Measurements from ENCODE around the gene HESX1.
A peak's percentile ranks its signal among the peaks of the same experiment; 100 is the strongest.

HESX1 gene

DNA sequence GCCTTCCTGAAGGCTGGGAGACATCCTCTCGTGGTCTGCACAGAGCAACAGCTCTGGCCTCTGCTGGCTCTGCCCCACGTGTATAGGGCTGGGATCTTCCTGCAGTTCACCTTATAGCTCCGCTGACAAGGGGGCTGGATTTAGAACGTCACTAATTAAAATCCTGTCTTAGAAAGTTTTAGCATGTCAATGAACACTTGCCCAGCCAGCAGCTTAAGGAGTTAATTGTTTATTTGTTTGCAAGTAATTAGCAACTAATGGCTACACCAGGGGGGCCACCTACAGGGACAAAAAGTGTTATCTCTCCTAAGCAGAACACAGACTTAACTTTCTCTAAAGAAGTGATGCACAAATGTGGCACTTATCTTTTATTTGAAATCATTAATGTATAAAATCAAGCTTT is at the start of gene HESX1:
Gene HESX1 (minus strand): TSS at position 84 of the 403 bp plus-strand sequence. CDS start 60 bp downstream, at position 24.
- DNase-seq (ENCODE audit: low spot score) = no peak

DNA sequence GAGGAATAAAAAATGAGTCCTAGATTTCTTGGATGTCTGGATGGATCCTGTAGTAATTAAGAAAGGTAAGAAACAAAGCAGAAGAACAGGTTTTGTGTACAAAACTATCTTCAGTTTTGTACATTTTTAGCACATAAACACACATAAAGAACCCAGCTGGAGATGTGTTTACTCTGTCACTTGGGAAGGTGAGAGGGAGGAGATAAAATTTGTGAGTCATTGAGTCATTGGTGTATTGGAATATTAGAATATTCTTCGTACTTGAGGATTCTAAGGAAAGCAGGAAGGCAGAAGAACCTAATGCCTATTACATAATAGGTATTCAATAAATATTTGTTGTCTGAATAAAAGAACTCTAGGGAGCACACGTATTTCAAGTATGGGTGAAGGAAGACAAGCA is 45.2 kb upstream of the HESX1 start:
- no peak for DNase-seq (ENCODE audit: low spot score)

DNA sequence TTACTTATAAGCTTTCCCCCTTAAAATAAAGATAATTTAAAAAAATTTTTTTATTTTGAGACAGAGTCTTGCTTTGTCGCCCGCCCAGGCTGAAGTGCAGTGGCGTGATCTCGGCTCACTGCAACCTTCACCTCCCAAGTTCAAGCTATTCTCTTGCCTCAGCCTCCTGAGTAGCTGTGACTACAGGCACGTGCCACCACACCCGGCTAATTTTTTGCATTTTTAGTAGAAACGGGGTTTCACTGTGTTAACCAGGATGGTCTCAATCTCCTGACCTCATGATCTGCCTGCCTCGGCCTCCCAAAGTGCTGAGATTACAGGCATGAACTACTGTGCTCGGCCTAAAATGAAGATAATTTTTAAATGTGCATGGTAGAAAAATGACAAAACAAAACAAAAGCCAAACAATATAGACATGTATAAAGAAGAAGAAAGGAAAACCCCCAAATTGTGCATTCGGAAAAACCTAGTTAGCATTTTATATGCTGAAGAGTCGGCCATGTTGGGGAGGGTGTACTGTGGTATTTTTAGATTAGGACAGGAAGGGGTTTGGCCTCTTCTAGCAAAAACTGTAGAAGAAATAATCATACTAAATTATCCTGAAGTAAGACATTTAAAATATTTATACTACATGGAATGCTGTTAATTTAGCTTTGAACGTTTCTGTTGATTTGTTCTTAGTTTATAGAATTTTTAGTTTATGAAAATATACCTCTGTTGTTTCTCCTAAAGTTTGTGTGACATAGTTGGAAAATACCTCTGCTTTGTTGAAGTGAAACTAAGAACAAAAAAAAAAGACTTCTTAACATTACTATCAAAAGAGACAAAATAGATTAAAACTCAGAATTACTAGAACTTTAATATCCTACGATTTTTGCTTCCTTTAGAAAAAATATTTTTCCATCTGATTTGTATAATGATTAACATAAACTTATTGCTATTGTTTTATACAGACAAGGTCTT is 35.1 kb upstream of the HESX1 start:
- DNase-seq (ENCODE audit: low spot score) = no peak

DNA sequence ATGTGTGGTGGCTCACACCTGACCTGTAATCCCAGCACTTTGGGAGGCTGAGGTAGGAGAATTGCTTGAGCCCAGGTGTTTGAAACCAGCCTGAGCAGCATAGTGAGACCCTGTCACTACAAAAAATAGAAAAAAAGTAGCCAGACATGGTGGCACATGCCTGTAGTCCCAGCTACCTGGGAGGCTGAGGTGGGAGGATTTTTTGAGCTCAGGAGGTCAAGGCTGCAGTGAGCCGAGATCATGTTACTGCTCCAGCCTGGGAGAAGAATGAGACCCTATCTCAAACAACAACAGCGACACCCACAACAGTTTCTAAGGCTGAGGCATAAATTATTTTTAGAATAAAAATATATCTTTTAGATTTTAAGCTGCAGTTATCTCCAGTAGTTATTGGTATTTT is 34.0 kb upstream of the HESX1 start:
- DNase-seq (ENCODE audit: low spot score) = no peak

DNA sequence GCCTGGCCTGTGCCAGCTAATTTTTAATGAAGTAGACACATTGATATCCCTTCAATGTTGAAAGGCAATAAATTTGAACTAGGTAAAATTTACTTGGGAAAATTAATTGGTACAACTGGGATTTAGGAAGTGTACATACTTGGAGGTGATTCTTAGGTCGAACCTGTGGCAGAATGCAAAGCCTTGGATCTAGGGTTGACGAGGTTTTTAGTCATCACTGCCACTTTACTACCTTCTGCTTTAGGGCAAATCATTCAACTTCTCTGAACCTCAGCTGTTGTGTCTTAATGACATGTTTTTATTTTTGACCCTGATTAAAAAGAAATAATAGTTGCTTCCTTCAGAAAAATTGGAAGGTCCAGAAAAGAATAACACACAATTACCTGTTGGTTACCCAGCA is 30.2 kb upstream of the HESX1 start:
- no peak for DNase-seq (ENCODE audit: low spot score)

DNA sequence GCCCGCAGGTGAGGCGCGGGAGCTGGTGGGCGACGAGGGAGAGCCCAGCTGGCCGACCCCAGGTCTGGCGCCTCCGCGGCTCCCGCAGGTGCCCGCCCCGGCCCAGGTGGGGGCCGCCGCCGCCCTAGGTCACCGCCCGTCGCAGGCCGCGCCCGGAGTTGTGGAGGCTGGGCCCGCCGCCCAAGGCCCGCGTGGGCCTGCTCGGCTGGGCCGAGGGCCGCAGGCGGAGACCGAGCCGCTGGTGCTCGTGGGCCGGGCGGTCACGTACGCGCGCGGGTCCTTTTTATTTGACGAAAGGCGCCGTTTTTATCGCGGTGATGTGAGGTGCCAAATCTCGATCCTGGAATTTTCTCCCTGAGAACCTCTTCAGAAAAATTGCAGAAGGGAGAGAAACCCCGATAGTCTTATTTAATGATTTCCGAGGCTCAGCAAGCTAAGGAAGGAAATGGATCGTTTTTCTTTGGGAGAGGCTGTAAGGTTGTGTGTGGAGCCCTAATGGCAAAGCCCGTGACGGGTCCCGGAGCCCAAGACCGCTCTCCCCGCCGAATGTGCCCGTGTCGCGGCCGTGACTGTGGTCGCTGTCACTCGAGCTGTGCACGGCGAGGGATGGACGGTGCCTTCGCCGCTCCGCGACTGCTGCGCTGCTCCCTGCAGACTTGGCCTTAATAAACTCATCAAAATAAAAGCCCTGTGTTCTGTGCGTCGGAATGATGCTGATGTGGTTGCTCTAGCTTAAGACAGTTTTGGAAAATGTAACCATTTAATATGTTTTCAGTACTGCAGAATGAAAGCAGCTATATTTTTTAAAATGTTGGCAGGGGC is 28.4 kb upstream of the HESX1 start:
- peak; percentile 43 for DNase-seq (ENCODE audit: low spot score)

DNA sequence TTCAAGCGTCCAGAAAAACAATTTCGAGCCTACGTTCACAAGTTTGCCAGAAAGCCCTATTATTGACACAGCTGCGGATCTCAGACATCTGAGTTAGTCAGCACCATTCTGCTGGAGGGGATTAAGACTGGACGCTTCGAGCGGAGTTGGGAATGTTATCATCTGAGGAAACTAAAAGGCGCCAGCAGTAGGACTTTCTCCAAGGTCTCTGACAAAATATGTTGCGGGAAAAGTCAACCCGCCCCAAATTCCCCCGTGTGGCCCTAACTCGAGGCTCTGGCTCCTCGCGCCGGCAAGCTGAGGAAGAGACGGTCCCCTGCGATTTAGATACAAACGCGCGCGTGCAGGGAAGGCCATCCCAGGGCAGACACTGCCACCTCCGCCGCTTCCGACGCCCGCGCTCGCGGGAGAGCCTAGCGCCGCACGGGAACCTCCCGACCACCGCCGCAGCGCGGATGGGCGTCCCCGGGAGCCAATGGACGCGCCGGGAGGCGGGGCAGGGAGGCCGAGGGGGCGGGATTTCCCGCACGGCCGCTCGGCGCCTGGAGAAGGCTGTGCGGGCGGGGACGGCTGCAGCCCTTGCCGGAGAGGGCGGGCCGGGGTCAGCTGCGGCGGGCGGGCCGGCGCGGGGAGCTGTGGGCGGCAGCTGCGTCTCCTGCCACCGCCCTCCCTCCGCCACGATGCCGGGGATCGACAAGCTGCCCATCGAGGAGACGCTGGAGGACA is 27.6 kb upstream of the HESX1 start, which contains the start of gene APPL1:
Gene APPL1 (plus strand): TSS at position 526 of the 726 bp plus-strand sequence. CDS start 155 bp downstream, at position 681.
- peak; percentile 93 for DNase-seq (ENCODE audit: low spot score)

DNA sequence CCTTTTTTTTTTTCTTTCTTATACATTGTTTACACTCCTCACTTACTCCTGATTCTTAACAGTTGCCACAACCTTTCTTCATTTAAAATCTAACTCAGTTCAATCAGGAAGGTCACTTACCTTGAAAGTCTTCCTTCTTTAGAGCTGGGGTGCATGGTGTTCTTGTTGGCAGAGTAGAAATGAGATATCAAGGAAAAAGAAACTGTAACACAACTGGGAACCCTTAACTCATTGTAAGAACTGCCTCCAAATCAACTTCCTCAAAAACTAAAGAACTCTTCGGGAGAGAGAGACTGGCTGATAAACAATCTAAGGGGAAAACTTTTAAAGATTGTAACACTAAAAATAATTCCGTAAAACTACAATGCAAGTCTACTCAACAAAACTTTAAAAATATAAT is 26.4 kb upstream of the HESX1 start:
- DNase-seq (ENCODE audit: low spot score) = no peak

DNA sequence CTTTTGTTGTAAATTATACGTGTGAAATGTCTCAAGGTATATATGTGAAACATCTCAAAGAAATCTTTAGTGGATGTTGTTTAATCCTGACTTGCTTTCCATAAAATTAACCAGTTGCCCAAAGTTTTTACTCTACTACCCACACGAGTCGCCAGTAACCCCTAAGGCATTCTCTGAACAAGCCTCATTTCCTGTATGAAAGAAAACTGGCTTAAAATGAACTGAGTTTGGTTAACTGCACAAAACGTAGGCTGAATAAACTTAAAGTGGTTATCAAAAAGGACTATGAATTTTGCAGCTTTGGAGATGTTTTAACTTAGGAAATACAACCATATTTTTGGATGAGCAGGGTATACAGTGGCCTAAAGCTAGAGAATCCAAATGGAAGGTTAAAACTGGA is 25.1 kb upstream of the HESX1 start:
- DNase-seq (ENCODE audit: low spot score) = no peak

DNA sequence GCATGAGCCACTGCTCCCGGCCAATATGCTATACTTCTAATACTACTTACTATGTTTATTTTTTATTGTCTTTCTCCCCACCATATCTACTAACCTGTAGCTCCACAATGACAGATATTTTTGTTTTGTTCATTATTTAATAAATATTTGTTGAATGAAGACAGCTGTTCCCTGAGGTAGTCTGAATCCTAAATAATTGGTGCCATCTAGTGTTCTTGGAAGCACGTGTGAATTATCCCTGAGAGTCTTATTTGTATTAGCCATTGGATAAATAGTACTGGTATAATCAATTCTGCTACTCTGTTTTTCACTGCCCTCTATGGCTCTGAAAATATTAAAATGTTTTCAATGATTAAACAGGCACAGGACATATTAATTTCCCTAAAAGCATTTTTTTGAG is 22.1 kb upstream of the HESX1 start:
- DNase-seq (ENCODE audit: low spot score) = peak; percentile 19

DNA sequence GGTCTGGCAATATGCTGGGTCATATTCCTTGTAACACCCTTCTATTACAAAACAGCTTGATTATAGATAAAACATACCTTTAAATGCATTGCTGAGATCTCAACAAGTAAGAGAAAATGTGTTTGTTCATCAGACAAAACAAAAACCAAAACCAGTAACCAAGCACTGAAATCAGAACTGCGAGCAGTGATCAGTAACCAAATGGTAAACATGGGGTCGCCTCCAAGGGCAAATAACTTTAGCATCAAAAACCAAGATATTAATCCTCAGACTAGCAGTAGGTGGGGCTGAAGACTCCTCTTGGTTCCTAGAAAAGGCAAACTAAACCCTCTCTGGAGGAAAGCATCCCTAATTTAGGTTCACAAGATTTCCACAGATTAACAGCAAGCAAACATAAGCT is 6.6 kb upstream of the HESX1 start:
- no peak for DNase-seq (ENCODE audit: low spot score)

DNA sequence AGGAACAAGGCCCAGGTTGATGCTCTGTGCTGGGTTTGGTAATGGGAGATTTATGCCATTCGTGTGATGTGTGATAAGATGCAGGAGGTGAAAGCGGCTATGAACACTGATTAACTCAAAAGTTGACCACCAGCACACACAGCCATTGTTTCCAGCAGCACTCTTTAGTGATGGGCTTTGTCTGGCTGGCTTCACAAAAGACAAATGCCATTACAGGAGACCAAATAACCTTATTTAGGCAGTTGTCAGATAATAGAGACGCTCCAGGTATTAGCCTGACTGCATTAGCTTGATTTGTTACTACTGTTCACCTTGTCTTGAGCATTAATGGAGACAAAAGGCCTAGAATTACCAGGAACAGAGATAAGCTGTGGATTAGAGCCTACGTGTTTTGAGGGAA is 5.1 kb downstream of the HESX1 start:
- no peak for DNase-seq (ENCODE audit: low spot score)

DNA sequence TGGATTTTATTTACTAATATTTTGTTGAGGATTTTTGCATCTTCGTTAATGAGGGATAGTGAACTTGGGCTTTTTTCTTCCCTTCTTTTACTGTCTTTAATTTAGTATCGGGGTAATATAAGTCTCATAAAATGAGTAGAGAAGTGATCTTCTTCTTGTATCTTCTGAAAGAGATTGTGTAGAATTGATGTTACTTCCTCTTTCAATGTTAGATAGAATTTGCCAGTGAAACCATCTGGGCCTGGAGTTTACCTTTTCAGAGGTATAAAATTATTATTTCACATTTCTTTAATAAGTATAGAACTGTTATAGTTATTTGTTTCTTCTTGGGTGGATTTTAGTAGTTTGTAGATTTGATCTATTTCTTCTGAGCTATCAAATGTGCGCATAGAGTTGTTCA is 7.8 kb downstream of the HESX1 start:
- no peak for DNase-seq (ENCODE audit: low spot score)

DNA sequence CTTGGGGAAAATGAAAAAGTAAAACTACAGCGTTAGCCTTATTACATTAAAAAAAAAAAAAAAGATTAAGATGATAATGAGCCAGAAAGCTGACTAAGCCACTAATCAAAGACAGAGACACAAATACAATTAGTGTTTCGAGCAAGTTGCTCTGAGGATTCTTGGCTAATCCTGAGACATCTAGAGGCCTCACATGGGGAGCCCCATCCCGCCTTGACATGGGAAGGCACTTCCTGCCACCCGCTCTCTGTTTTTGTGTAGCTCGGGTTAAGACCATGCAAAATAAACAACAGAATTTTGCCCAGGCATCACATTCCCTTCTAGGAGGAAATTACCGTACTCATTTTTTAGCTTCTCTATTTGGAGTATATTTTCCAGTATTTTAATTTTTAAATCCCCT is 15.3 kb downstream of the HESX1 start:
- DNase-seq (ENCODE audit: low spot score) = no peak

DNA sequence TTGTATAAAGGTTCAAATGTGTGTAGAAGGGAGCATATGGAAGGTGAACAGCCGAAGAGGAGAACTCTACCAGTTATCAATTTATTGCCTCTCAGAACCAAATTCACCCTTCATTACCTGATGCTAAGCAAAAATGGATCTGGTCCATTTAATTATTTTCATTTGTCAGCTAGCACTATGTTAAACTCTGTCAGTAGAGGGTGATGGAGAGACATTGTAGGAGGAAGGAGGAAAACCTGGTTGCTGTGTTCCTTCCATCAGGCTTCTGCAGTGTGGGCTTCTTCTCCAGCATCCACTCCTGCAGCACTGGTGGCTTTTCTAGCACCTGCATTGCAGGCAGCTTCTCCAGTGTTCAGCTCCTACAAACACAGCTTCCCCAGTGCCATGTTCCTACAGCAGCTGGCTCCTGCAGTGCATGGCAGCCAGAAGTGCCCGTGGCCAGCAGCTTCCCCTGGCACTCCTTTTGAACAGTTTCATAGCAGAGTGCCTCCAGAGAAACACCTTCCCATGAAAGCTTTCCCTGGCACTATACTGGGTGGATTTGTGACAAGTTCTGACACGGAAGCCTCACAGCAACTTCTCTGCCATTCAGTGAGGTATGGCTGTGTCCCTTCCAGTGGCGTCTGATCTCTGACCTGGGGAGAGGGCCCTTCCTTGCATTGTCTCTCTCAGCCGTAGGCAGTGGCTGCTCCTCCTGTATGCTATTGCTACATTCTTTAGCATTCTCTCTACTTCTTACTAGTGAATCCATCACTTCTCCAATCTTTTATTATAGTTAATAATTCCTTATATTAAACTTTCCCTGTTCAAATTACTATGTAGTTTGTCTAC is 20.0 kb downstream of the HESX1 start:
- DNase-seq (ENCODE audit: low spot score) = no peak

DNA sequence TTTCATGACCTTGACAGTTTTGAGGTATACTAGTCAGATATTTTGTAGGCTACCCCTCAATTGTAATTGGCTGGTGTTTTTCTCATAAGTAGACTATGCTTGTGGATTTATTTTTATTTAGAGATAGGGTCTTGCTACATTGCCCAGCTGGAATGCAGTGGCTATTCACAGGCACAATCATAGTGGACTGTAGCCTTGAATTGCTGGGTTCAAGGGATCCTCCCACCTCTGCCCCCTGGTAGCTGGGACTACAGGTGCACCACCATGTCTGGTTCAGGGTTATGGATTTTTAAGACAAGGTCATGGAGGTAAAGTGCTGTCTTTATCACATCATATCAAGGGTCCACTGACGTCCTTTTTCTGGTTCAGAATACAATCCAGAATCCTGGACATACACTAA is 23.7 kb downstream of the HESX1 start:
- no peak for DNase-seq (ENCODE audit: low spot score)

DNA sequence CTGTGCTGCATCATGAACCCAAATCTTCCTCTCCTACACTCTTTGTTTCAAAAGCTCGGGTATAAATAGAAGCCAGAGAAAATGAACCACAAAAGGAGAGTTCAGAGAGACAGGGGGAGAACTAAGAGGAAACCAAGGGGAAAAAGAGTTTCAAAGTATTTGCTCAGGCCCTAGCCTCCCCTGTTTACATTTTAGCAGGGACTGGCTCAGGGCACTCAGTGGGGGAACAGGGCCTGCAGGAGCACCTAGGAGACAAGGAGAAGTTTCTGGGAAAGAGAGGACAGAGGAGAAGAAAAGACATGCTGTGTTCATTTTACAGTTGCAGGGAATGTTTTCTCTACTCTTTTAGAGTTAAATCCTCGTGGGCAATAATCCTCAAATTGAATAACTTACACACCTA is 26.1 kb downstream of the HESX1 start:
- no peak for DNase-seq (ENCODE audit: low spot score)

DNA sequence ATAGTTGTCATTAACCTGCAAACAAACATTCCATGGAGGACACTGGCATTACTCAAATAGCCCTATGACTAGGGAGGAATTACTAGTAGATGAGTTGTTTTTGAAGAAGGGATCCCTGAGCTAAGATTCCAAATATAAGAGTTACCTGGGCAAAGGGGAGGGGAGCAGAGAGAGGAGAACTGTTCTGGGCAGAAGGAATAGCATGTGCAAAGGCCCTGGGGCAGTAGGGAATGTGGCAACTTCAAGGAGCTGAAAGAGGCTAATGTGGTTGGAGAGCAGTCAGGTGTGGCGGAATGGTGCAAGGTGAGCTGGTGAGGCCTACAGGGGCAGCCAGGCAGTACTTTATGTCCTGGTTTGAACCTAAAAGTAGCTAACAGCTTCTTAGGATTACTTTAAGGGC is 28.8 kb downstream of the HESX1 start:
- DNase-seq (ENCODE audit: low spot score) = no peak

DNA sequence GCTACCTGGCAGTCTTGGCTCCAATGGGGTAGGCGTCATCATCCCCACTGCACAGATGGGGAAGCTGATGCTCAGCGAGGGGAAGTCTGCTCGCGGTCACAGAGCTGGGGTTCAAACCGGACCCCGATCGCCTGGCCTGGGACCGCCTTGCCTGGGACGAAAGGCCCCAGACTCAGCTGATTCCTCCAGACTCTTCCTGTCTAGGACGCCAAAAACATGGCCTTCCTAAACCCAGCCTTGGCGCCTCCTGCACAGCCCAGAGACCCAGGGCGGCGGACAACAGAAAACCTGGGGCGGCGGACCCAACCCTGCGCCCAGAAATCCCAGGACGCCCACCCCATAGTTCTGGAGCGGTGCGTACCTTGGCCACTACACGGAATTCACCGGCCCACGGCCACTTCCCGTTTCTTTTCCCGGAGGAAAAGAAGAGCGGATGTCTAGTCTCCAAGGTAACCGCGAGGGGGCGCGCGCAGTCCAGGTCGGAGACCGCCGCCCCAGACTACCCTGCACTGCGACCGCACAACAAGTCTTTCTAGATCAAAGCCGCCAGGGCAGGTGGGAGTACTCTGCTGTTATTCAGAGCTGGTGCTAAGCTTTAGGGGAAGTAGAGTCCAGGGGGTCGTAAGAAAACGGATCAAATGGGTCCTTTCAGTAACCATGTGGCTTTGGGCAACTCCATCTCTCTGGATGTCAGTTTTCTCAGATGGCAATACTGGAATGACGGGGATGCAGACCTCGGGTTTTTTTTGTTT is 29.7 kb downstream of the HESX1 start:
- DNase-seq (ENCODE audit: low spot score) = peak; percentile 88

DNA sequence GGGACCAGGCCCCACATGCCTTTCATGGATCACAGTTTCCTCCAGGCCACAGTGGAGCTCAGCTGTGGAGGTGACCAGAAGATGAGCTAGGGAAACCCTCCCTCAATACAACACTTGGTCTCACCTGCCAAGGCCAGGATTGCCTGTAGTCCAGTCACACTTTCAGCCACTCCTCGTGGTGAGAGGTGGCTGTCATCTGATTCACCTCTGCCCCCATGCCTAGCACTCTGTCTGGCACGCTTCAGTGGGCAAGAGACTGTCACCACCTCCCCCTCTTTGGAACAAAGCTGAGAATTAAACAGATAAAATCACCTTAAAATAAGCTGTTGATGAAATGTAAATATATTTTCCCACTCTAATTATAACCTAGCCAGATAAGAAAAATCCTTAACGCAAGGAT is 30.7 kb downstream of the HESX1 start:
- no peak for DNase-seq (ENCODE audit: low spot score)

DNA sequence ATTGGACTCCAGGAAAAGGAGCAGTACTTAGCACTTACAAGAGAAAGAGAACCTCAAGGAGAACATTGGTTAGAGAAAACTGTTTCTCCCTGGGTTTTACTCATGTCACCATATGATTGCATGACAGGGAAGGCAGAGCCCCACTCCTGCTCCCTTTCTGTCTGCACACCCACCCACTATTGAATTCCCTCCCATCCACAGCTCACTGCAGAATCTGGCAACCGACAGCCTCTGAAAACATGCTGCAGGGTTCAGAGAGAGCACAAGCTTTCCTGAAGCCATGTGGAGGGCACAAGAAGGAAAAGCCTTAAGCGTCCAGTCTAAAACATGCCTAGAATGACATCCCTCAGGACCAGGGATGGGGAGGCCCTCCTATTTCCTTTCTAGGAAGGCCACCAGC is 31.6 kb downstream of the HESX1 start:
- DNase-seq (ENCODE audit: low spot score) = no peak

Measured in LoVo (cell line).